Activated CD4-positive, CD25-positive, alpha-beta regulatory T cell treated with anti-CD3 and anti-CD28 coated beads, Interleukin-2, amount 50 U/mL, for 24 hours (primary cell): ENCODE results near the gene OSBP2.

Experiments used
- ATAC-seq, 2 donors: fragments of 150-1000 bp; cut with Tn5 transposase; one replicate each; pipeline ENCODE4 v1.10.0; 2021; ENCODE audit warnings: mild to moderate bottlenecking in 1 of 2, moderate library complexity in 1 of 2

The OSBP2 gene

GRCh38 chr22:30947816-30948454, 253.3 kb downstream of the OSBP2 start:
- no peak for ATAC-seq

GRCh38 chr22:30948930-30949342, 254.3 kb downstream of the OSBP2 start:
- no peak for ATAC-seq

GRCh38 chr22:30949934-30950660, 255.4 kb downstream of the OSBP2 start:
- no peak for ATAC-seq

GRCh38 chr22:30953206-30953605, 258.5 kb downstream of the OSBP2 start:
- no peak for ATAC-seq

- ATAC-seq, result no peak
Observed at GRCh38 chr22:30955153-30955552, 260.5 kb downstream of the OSBP2 start.
